K562 (cell line): ENCODE results near the gene EPB42. TPM values are rescaled to one million over a fixed set of nuclear protein-coding genes. Genes with fewer than 3 reads are reported as not detected.

Experiments used
- CUX1 ChIP-seq: fragments of 200-800 bp; sonication (Bioruptor generic); IDR thresholded peaks from 2 replicates; pipeline ENCODE4 v1.6.1; 2016; ENCODE audit warnings: missing genetic modification characterization, missing compliant biosample characterization
- CXXC5 ChIP-seq: fragments of 250-450 bp; sonication (Bioruptor Pico); IDR thresholded peaks from 2 replicates; pipeline ENCODE4 v1.8.0; 2022; ENCODE audit warnings: inconsistent platforms, mild to moderate bottlenecking, moderate library complexity
- MTA3 ChIP-seq: fragments of 450-650 bp; formaldehyde crosslinking; IDR thresholded peaks from 2 replicates; pipeline ENCODE4 v1.6.1; 2017; ENCODE audit warnings: mild to moderate bottlenecking, borderline replicate concordance
- NFIC ChIP-seq: fragments of 450-650 bp; IDR thresholded peaks from 2 replicates; pipeline ENCODE4 v1.6.1; 2017; ENCODE audit warnings: mild to moderate bottlenecking, inconsistent platforms
- POLR2G ChIP-seq: fragments of 200-400 bp; formaldehyde crosslinking; IDR thresholded peaks from 2 replicates; pipeline ENCODE4 v1.6.1; 2017; ENCODE audit warnings: low read depth, mild to moderate bottlenecking, antibody characterized with exemption, low read length, moderate library complexity
- SMARCE1 ChIP-seq: fragments of 450-650 bp; IDR thresholded peaks from 2 replicates; pipeline ENCODE4 v1.7.1; 2016; ENCODE audit warnings: mild to moderate bottlenecking
- polyA plus RNA-seq, 8 experiments: library from polyadenylated mRNA; depleted of rRNA in 4 of 8; stranded (reverse) in 5 of 8; unstranded in 3 of 8; fragments of >200 nt; fragmentation: Nextera tagmentation in 2 of 8; fragmentation: Illumina TruSeq in 1 of 8; extraction: Ambion mirVana in 2 of 8; extraction: Trizol in 1 of 8; gene quantifications; 2 replicates each; pipeline versions ENCODE4 v1.2.1 to v1.2.3, GENCODE V29; 2011 to 2014; ENCODE audit warnings: inconsistent platforms in 1 of 8, missing spikeins in 1 of 8
- total RNA-seq, 7 experiments: library from RNA; depleted of rRNA in 6 of 7; stranded (reverse); fragments of >200 nt in 6 of 7; fragmentation: Illumina TruSeq in 2 of 7; extraction: Trizol in 2 of 7; gene quantifications; 2 replicates each; pipeline versions ENCODE4 v1.2.1 to v1.2.3, GENCODE V29; 2011 to 2021; ENCODE audit warnings: low replicate concordance in 1 of 7
- TF ChIP-seq, protein P1 (sequence below): fragments of 200-600 bp; sonication (generic); IDR thresholded peaks from one replicate; pipeline ENCODE4 v1.6.1; 2012; ENCODE audit warnings: mild to moderate bottlenecking, low read depth, low read length, inconsistent platforms
- TF ChIP-seq, protein P2 (sequence below): sonication (generic); formaldehyde crosslinking; IDR thresholded peaks from 2 replicates; pipeline ENCODE4 v1.8.0; 2023; ENCODE audit warnings: mild to moderate bottlenecking, missing genetic modification reagents

Gene EPB42
- total and polyA plus RNA-seq, 9 of the 15 experiments (the other 6 are each of a cell fraction or from before 2014, with no cell fraction given): 0.38 to 2.3 (median 1.4) TPM

- TF ChIP-seq, protein P1, sequence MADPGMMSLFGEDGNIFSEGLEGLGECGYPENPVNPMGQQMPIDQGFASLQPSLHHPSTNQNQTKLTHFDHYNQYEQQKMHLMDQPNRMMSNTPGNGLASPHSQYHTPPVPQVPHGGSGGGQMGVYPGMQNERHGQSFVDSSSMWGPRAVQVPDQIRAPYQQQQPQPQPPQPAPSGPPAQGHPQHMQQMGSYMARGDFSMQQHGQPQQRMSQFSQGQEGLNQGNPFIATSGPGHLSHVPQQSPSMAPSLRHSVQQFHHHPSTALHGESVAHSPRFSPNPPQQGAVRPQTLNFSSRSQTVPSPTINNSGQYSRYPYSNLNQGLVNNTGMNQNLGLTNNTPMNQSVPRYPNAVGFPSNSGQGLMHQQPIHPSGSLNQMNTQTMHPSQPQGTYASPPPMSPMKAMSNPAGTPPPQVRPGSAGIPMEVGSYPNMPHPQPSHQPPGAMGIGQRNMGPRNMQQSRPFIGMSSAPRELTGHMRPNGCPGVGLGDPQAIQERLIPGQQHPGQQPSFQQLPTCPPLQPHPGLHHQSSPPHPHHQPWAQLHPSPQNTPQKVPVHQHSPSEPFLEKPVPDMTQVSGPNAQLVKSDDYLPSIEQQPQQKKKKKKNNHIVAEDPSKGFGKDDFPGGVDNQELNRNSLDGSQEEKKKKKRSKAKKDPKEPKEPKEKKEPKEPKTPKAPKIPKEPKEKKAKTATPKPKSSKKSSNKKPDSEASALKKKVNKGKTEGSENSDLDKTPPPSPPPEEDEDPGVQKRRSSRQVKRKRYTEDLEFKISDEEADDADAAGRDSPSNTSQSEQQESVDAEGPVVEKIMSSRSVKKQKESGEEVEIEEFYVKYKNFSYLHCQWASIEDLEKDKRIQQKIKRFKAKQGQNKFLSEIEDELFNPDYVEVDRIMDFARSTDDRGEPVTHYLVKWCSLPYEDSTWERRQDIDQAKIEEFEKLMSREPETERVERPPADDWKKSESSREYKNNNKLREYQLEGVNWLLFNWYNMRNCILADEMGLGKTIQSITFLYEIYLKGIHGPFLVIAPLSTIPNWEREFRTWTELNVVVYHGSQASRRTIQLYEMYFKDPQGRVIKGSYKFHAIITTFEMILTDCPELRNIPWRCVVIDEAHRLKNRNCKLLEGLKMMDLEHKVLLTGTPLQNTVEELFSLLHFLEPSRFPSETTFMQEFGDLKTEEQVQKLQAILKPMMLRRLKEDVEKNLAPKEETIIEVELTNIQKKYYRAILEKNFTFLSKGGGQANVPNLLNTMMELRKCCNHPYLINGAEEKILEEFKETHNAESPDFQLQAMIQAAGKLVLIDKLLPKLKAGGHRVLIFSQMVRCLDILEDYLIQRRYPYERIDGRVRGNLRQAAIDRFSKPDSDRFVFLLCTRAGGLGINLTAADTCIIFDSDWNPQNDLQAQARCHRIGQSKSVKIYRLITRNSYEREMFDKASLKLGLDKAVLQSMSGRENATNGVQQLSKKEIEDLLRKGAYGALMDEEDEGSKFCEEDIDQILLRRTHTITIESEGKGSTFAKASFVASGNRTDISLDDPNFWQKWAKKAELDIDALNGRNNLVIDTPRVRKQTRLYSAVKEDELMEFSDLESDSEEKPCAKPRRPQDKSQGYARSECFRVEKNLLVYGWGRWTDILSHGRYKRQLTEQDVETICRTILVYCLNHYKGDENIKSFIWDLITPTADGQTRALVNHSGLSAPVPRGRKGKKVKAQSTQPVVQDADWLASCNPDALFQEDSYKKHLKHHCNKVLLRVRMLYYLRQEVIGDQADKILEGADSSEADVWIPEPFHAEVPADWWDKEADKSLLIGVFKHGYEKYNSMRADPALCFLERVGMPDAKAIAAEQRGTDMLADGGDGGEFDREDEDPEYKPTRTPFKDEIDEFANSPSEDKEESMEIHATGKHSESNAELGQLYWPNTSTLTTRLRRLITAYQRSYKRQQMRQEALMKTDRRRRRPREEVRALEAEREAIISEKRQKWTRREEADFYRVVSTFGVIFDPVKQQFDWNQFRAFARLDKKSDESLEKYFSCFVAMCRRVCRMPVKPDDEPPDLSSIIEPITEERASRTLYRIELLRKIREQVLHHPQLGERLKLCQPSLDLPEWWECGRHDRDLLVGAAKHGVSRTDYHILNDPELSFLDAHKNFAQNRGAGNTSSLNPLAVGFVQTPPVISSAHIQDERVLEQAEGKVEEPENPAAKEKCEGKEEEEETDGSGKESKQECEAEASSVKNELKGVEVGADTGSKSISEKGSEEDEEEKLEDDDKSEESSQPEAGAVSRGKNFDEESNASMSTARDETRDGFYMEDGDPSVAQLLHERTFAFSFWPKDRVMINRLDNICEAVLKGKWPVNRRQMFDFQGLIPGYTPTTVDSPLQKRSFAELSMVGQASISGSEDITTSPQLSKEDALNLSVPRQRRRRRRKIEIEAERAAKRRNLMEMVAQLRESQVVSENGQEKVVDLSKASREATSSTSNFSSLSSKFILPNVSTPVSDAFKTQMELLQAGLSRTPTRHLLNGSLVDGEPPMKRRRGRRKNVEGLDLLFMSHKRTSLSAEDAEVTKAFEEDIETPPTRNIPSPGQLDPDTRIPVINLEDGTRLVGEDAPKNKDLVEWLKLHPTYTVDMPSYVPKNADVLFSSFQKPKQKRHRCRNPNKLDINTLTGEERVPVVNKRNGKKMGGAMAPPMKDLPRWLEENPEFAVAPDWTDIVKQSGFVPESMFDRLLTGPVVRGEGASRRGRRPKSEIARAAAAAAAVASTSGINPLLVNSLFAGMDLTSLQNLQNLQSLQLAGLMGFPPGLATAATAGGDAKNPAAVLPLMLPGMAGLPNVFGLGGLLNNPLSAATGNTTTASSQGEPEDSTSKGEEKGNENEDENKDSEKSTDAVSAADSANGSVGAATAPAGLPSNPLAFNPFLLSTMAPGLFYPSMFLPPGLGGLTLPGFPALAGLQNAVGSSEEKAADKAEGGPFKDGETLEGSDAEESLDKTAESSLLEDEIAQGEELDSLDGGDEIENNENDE: no peak
- TF ChIP-seq, protein P2, sequence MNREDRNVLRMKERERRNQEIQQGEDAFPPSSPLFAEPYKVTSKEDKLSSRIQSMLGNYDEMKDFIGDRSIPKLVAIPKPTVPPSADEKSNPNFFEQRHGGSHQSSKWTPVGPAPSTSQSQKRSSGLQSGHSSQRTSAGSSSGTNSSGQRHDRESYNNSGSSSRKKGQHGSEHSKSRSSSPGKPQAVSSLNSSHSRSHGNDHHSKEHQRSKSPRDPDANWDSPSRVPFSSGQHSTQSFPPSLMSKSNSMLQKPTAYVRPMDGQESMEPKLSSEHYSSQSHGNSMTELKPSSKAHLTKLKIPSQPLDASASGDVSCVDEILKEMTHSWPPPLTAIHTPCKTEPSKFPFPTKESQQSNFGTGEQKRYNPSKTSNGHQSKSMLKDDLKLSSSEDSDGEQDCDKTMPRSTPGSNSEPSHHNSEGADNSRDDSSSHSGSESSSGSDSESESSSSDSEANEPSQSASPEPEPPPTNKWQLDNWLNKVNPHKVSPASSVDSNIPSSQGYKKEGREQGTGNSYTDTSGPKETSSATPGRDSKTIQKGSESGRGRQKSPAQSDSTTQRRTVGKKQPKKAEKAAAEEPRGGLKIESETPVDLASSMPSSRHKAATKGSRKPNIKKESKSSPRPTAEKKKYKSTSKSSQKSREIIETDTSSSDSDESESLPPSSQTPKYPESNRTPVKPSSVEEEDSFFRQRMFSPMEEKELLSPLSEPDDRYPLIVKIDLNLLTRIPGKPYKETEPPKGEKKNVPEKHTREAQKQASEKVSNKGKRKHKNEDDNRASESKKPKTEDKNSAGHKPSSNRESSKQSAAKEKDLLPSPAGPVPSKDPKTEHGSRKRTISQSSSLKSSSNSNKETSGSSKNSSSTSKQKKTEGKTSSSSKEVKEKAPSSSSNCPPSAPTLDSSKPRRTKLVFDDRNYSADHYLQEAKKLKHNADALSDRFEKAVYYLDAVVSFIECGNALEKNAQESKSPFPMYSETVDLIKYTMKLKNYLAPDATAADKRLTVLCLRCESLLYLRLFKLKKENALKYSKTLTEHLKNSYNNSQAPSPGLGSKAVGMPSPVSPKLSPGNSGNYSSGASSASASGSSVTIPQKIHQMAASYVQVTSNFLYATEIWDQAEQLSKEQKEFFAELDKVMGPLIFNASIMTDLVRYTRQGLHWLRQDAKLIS (CRISPR knock-in tag): no peak
- TF ChIP-seq SMARCE1 (no peak), CXXC5 (CRISPR knock-in tag) (no peak), CUX1 (CRISPR knock-in tag) (no peak), NFIC (no peak), MTA3 (no peak), POLR2G (no peak)
These were observed 30.0 kb upstream of the EPB42 start (continued) for GRCh38 chr15:43250785-43251184.
